ENCODE results near the gene ESRRB.

Gene ESRRB

GRCh38 chr14:76331328-76332011 is 44.5 kb upstream of the ESRRB start:
- TF ChIP-seq CTCF (IDR thresholded peaks at IDR 0.05), result no peak

- no peak for TF ChIP-seq CTCF (IDR thresholded peaks at IDR 0.05)
Observed at GRCh38 chr14:76333664-76334063, 42.3 kb upstream of the ESRRB start.

- TF ChIP-seq CTCF (IDR thresholded peaks at IDR 0.05), result no peak
Observed at GRCh38 chr14:76334316-76334715, 41.6 kb upstream of the ESRRB start.

- TF ChIP-seq CTCF (IDR thresholded peaks at IDR 0.05), result no peak
Observed at GRCh38 chr14:76336876-76337275, 39.1 kb upstream of the ESRRB start.

GRCh38 chr14:76337635-76338545 is 38.0 kb upstream of the ESRRB start:
- TF ChIP-seq CTCF (IDR thresholded peaks at IDR 0.05), result no peak

- no peak for TF ChIP-seq CTCF (IDR thresholded peaks at IDR 0.05)
Observed at GRCh38 chr14:76339728-76340615, 36.0 kb upstream of the ESRRB start.

- TF ChIP-seq CTCF (IDR thresholded peaks at IDR 0.05), result no peak
Observed at GRCh38 chr14:76343386-76343785, 32.6 kb upstream of the ESRRB start.
